ENCODE measurements around the gene MRPS5.

MRPS5 gene

GRCh38 chr2:95047629-95048510 lies 73.7 kb downstream of the MRPS5 start:
- DNase-seq (ENCODE audit: low read depth), result no peak
- H3K4me3 ChIP-seq (replicated peaks; ENCODE audit: low read depth, low read length), result no peak overlapping the region
- no peak for TF ChIP-seq CTCF (IDR thresholded peaks at IDR 0.05; ENCODE audit: low read length, missing control alignments)

GRCh38 chr2:95046371-95047112 lies 75.1 kb downstream of the MRPS5 start:
- H3K4me3 ChIP-seq (replicated peaks; ENCODE audit: low read depth, low read length), result no peak overlapping the region
- no peak for TF ChIP-seq CTCF (IDR thresholded peaks at IDR 0.05; ENCODE audit: low read length, missing control alignments)
- DNase-seq (ENCODE audit: low read depth), result no peak

GRCh38 chr2:95044601-95045000 lies 77.0 kb downstream of the MRPS5 start:
- TF ChIP-seq CTCF (IDR thresholded peaks at IDR 0.05; ENCODE audit: low read length, missing control alignments), result no peak
- no peak overlapping the region for H3K4me3 ChIP-seq (replicated peaks; ENCODE audit: low read depth, low read length)
- no peak for DNase-seq (ENCODE audit: low read depth)

- DNase-seq (ENCODE audit: low read depth), result peak; percentile 87
- H3K4me3 ChIP-seq (replicated peaks; ENCODE audit: low read depth, low read length), result no peak overlapping the region
- no peak for TF ChIP-seq CTCF (IDR thresholded peaks at IDR 0.05; ENCODE audit: low read length, missing control alignments)
Measured at GRCh38 chr2:95043300-95044093, 78.1 kb downstream of the MRPS5 start.

GRCh38 chr2:95042472-95043271 lies 78.9 kb downstream of the MRPS5 start:
- DNase-seq (ENCODE audit: low read depth), result no peak
- no peak overlapping the region for H3K4me3 ChIP-seq (replicated peaks; ENCODE audit: low read depth, low read length)
- no peak for TF ChIP-seq CTCF (IDR thresholded peaks at IDR 0.05; ENCODE audit: low read length, missing control alignments)

- no peak overlapping the region for H3K4me3 ChIP-seq (replicated peaks; ENCODE audit: low read depth, low read length)
- TF ChIP-seq CTCF (IDR thresholded peaks at IDR 0.05; ENCODE audit: low read length, missing control alignments), result no peak
- DNase-seq (ENCODE audit: low read depth), result no peak
Measured at GRCh38 chr2:95041824-95042442, 79.7 kb downstream of the MRPS5 start.

Measured in fibroblast of pulmonary artery (primary cell).